OCI-LY1 (cell line): ENCODE results near the gene PVR.

Experiments used
- EZH2 ChIP-seq: fragments of 200-600 bp; sonication (generic), shearing (Covaris generic); IDR thresholded peaks from 2 replicates; pipeline ENCODE4 v1.8.0; 2017; ENCODE audit warnings: borderline replicate concordance, mixed run types, mild to moderate bottlenecking, antibody characterized with exemption, low read length, moderate library complexity, mixed read lengths
- TF ChIP-seq, protein P1 (sequence below): fragments of 200-600 bp; sonication (generic), shearing (Covaris generic); IDR thresholded peaks from 2 replicates; pipeline ENCODE4 v1.5.1; 2017; ENCODE audit warnings: mild to moderate bottlenecking, antibody characterized with exemption, low read length, moderate library complexity, mixed read lengths

- TF ChIP-seq, protein P1, sequence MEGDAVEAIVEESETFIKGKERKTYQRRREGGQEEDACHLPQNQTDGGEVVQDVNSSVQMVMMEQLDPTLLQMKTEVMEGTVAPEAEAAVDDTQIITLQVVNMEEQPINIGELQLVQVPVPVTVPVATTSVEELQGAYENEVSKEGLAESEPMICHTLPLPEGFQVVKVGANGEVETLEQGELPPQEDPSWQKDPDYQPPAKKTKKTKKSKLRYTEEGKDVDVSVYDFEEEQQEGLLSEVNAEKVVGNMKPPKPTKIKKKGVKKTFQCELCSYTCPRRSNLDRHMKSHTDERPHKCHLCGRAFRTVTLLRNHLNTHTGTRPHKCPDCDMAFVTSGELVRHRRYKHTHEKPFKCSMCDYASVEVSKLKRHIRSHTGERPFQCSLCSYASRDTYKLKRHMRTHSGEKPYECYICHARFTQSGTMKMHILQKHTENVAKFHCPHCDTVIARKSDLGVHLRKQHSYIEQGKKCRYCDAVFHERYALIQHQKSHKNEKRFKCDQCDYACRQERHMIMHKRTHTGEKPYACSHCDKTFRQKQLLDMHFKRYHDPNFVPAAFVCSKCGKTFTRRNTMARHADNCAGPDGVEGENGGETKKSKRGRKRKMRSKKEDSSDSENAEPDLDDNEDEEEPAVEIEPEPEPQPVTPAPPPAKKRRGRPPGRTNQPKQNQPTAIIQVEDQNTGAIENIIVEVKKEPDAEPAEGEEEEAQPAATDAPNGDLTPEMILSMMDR, result no peak
- no peak for TF ChIP-seq EZH2
Measured at GRCh38 chr19:44675521-44675920, 31.8 kb downstream of the PVR start.
